Activated CD4-positive, alpha-beta memory T cell treated with anti-CD3 and anti-CD28 coated beads, Interleukin-2, amount 10 ng/mL, durations not matched to agents 7 days and 5 days (primary cell): ENCODE results near the gene RBM45. TPM values are rescaled to one million over a fixed set of nuclear protein-coding genes. Genes with fewer than 3 reads are reported as not detected.

Source experiments
- CTCF ChIA-PET: fragments of 350-600 bp; sonication (Branson Sonifier 250); formaldehyde crosslinking; loops from one replicate; lab custom pipeline; 2021; ENCODE audit warnings: antibody characterized with exemption, inconsistent platforms; lab: Charles Lee
- POLR2A ChIA-PET: fragments of 350-600 bp; sonication (Branson Sonifier 250); formaldehyde crosslinking; loops from one replicate; lab custom pipeline; 2021; ENCODE audit warnings: antibody characterized with exemption; lab: Charles Lee
- DNase-seq: peaks from one replicate; pipeline ENCODE4 v3.0.0-alpha.2; 2020
- H3K27ac Mint-ChIP-seq: one replicate; pipeline ENCODE4 v1.8.0; 2021; ENCODE audit warnings: mild to moderate bottlenecking, mixed read lengths
- H3K27me3 Mint-ChIP-seq: one replicate; pipeline ENCODE4 v1.8.0; 2021; ENCODE audit warnings: mixed read lengths
- H3K36me3 Mint-ChIP-seq: one replicate; pipeline ENCODE4 v1.8.0; 2021; ENCODE audit warnings: low read depth, mixed read lengths
- H3K4me1 Mint-ChIP-seq: one replicate; pipeline ENCODE4 v1.8.0; 2021; ENCODE audit warnings: mixed read lengths
- H3K4me3 Mint-ChIP-seq: one replicate; pipeline ENCODE4 v1.8.0; 2021; ENCODE audit warnings: mild to moderate bottlenecking, mixed read lengths
- H3K9me3 Mint-ChIP-seq: one replicate; pipeline ENCODE4 v1.8.0; 2021; ENCODE audit warnings: mixed read lengths
- total RNA-seq, 2 experiments: library from RNA; stranded (reverse); gene quantifications; one replicate each; pipeline ENCODE4 v1.2.3, GENCODE V29; 2021

The RBM45 gene
- total RNA-seq, 2 experiments from 2014 or later = 15.3 to 17.8 TPM

- H3K27ac Mint-ChIP-seq = no peak overlapping the region
- ChIA-PET POLR2A (interaction anchor here (3.9 kb wide), 1 partner anchor 299 kb away, joined by 23 read pairs; no protein-coding TSS in a partner anchor), CTCF (interaction anchor here (1.3 to 4.6 kb wide), 3 partner anchors 22 to 299 kb away, joined by 3 to 49 read pairs (median 4); no protein-coding TSS in a partner anchor)
- H3K4me3 Mint-ChIP-seq = no peak overlapping the region
- peaks cover 26% of the 10 kb centered on the region for H3K4me1 Mint-ChIP-seq
- no peak for DNase-seq
- H3K27me3 Mint-ChIP-seq = no peaks in the 10 kb centered on the region
- H3K9me3 Mint-ChIP-seq = no peaks in the 10 kb centered on the region
- H3K36me3 Mint-ChIP-seq = peaks cover 27% of the 10 kb centered on the region
Measured at GRCh38 chr2:178115271-178115670, 3.0 kb downstream of the RBM45 start.

- Mint-ChIP-seq H3K9me3 (no peaks in the 10 kb centered on the region), H3K27me3 (no peaks in the 10 kb centered on the region), H3K36me3 (peaks cover 44% of the 10 kb centered on the region), H3K4me1 (peaks cover 26% of the 10 kb centered on the region), H3K27ac (no peak overlapping the region), H3K4me3 (no peak overlapping the region)
- DNase-seq = no peak
- ChIA-PET POLR2A (no interaction called here), CTCF (no interaction called here)
Measured at GRCh38 chr2:178117725-178118124, 5.5 kb downstream of the RBM45 start.

DNA sequence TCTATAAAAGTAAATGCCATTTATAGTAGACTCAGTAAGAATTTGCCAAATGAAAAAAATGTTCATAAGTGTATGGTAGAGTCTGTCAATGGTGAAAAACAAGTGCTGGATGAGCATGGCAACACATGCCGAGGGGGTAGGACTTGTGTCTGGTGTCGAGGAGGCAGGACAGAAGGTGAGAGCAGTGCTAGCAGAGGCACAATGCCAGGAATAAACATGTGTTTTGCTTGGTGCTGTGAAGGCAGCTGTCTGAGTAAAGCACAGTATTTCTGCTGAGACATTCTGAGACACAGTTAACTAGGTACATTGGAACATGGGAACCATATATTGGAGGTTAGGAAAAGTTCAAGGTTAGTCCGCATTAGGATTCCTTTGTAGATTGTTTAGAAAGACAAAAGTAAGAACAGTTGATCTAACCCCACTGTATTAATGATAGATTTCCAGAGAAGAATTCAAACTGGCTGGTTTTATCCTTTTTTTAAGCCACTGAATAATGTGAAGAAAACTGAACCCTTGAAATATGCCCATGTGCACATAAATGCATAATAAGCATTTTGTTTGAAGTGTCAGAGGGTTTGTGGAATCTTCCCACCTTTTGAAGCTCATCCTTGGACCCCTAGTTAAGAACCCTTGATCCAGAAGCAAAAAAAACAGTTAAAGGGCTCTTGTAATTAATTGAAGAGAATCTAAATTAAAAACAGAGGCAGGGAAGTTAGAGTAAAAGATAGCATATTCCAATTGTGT is 7.1 kb downstream of the RBM45 start:
- Mint-ChIP-seq H3K4me1 (peaks cover 15% of the 10 kb centered on the region), H3K27ac (no peak overlapping the region)

DNA sequence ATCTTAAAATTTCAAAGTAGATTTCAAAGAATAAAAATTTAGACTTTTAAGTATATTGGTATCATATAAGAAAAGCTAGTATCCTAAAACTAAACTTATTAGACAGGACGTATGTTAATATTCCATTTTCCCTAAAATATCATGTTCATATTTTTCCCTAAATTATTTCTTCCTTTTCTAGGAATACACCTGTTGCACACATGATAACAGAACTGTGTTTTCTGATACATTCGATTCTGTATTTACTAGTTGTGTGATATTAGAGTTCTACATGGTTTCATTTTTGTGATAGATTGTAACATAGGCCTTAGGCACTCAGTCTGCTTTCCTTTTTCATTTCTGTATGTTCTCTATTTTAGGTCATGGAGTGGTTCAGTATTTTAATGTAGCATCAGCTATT is 10.9 kb downstream of the RBM45 start:
- Mint-ChIP-seq H3K27me3 (no peaks in the 10 kb centered on the region), H3K4me1 (no peaks in the 10 kb centered on the region), H3K27ac (no peak overlapping the region), H3K36me3 (peaks cover 44% of the 10 kb centered on the region), H3K4me3 (no peak overlapping the region), H3K9me3 (no peaks in the 10 kb centered on the region)
- DNase-seq = no peak
- ChIA-PET CTCF (interaction anchor here (1.1 to 3.8 kb wide), 3 partner anchors 9 to 291 kb away, joined by 3 to 23 read pairs (median 5); partner anchors contain the start of gene RBM45), POLR2A (interaction anchor here (1.4 to 1.7 kb wide), 2 partner anchors 10 to 13 kb away, joined by 3 to 9 read pairs; partner anchors contain the start of gene RBM45)

More for the DNA sequence above, 7.1 kb downstream of the RBM45 start:
- Mint-ChIP-seq H3K27me3 (no peaks in the 10 kb centered on the region), H3K4me3 (no peak overlapping the region), H3K9me3 (no peaks in the 10 kb centered on the region), H3K36me3 (peaks cover 52% of the 10 kb centered on the region)
- CTCF ChIA-PET = interaction anchor here (0.7 to 1.8 kb wide), 4 partner anchors 8 to 332 kb away, joined by 3 to 9 read pairs (median 3); partner anchors contain the start of genes PJVK, PRKRA and RBM45
- DNase-seq = no peak
- POLR2A ChIA-PET = no interaction called here

DNA sequence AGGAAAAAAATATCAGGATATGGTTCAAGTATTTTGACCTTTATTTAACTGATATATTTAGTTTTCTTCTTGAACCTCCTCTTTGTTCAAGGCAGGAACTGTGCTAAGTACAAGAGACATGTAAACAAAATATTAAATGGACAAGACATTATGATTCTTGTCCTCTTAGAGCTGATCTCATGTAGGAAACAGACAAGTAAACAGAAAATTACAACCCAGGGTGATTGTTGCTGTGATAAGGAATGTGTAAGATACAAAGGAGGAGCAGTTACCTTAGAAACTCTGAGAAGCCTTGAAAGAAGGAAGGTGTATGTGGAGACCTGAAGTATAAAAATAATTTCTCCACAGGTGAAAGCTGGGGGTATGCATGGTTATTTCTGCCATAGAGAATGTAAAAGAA is 12.9 kb downstream of the RBM45 start:
- POLR2A ChIA-PET = no interaction called here
- no peak for DNase-seq
- H3K9me3 Mint-ChIP-seq = no peaks in the 10 kb centered on the region
- H3K36me3 Mint-ChIP-seq = peaks cover 39% of the 10 kb centered on the region
- H3K4me3 Mint-ChIP-seq = no peak overlapping the region
- CTCF ChIA-PET = interaction anchor here (3.8 kb wide), 1 partner anchor 13 kb away, joined by 23 read pairs; the partner anchor contains the start of gene RBM45
- no peaks in the 10 kb centered on the region for H3K4me1 Mint-ChIP-seq
- no peak overlapping the region for H3K27ac Mint-ChIP-seq
- H3K27me3 Mint-ChIP-seq = no peaks in the 10 kb centered on the region

GRCh38 chr2:178125862-178126261 is 13.6 kb downstream of the RBM45 start:
- POLR2A ChIA-PET = no interaction called here
- no peaks in the 10 kb centered on the region for H3K9me3 Mint-ChIP-seq
- no peak overlapping the region for H3K4me3 Mint-ChIP-seq
- CTCF ChIA-PET = interaction anchor here (3.8 kb wide), 1 partner anchor 13 kb away, joined by 23 read pairs; the partner anchor contains the start of gene RBM45
- H3K27me3 Mint-ChIP-seq = no peaks in the 10 kb centered on the region
- no peak for DNase-seq
- H3K36me3 Mint-ChIP-seq = peaks cover 35% of the 10 kb centered on the region
- H3K27ac Mint-ChIP-seq = no peak overlapping the region
- no peaks in the 10 kb centered on the region for H3K4me1 Mint-ChIP-seq

DNA sequence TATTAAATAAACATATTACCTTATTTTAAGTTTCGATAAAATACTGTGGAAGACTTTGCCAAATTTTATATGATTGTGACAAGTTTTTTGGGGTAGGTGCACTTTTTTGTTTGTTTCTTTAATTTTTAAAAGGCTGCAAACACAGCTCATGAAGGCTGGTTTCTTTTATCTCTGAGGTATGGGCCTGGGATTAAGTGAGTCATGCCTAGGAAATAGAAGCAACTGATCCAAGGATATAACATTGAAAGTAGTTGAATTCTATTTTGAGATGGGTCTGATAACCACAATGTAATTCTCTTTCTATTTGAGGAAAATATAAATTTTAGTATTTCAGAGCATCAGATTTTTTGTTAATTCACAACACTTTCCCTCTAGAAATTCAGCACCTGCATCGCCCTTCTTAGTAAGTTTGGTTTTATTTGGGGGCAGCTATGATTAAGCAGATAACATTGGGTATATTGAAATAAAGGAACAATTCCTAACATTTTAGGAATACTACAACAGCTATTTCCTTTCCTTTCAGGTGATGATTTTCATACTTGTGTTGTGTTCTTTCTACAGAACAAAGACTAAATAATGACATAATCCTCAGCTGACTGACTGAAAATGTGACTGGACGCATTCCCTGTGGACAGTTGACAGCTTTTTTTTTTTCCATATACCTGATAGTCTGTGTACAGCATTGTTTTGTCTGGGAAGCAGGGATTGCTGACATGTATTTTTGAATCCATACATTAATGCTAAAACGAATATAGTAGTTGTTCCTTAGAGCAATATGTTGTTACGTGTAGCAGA is 16.8 kb downstream of the RBM45 start:
- no peak overlapping the region for H3K4me3 Mint-ChIP-seq
- CTCF ChIA-PET = interaction anchor here (1.0 to 1.3 kb wide), 2 partner anchors 12 to 16 kb away, joined by 3 read pairs; no protein-coding TSS in a partner anchor
- POLR2A ChIA-PET = interaction anchor here (1.9 to 2.2 kb wide), 2 partner anchors 16 to 285 kb away, joined by 4 to 6 read pairs; no protein-coding TSS in a partner anchor
- H3K9me3 Mint-ChIP-seq = no peaks in the 10 kb centered on the region
- DNase-seq = no peak
- H3K36me3 Mint-ChIP-seq = peaks cover 19% of the 10 kb centered on the region
- no peaks in the 10 kb centered on the region for H3K4me1 Mint-ChIP-seq
- no peak overlapping the region for H3K27ac Mint-ChIP-seq
- no peaks in the 10 kb centered on the region for H3K27me3 Mint-ChIP-seq

GRCh38 chr2:178136321-178137025 is 24.2 kb downstream of the RBM45 start:
- H3K27ac Mint-ChIP-seq = no peak overlapping the region
- H3K36me3 Mint-ChIP-seq = peaks cover 10% of the 10 kb centered on the region
- H3K4me1 Mint-ChIP-seq = no peaks in the 10 kb centered on the region
- DNase-seq = no peak
- POLR2A ChIA-PET = interaction anchor here (1.0 to 1.1 kb wide), 2 partner anchors 13 to 24 kb away, joined by 3 read pairs; partner anchors contain the start of gene RBM45
- H3K9me3 Mint-ChIP-seq = no peaks in the 10 kb centered on the region
- CTCF ChIA-PET = interaction anchor here (1.5 to 1.7 kb wide), 2 partner anchors 18 to 22 kb away, joined by 3 read pairs; no protein-coding TSS in a partner anchor
- no peak overlapping the region for H3K4me3 Mint-ChIP-seq
- peaks cover 3% of the 10 kb centered on the region for H3K27me3 Mint-ChIP-seq

- no peak for DNase-seq
- Mint-ChIP-seq H3K27ac (no peak overlapping the region), H3K36me3 (no peaks in the 10 kb centered on the region), H3K27me3 (peaks cover 16% of the 10 kb centered on the region), H3K4me1 (no peaks in the 10 kb centered on the region), H3K4me3 (no peak overlapping the region), H3K9me3 (no peaks in the 10 kb centered on the region)
- CTCF ChIA-PET = interaction anchor here (2.5 kb wide), 1 partner anchor 30 kb away, joined by 9 read pairs; the partner anchor contains the start of gene RBM45
- POLR2A ChIA-PET = no interaction called here
Measured at GRCh38 chr2:178142274-178143065, 30.2 kb downstream of the RBM45 start.

DNA sequence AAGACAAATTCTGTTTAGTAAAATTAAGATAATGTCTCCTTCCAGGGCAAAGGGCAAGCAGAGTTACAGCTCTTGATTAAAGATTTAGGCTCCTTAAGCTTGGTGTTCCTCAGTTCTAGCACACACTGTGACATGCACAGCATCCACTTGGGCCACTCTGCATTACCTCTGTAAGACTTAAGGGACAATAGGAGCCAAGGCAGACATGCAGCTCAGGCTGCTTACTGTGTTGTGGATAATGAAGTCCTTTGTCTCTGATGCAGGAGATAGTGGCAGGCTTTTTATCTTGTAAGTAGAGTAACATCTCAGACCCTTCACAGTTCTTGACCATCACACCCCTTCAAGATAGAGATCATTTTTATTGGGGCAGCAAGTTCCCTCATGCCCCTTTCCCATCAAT is 31.2 kb downstream of the RBM45 start:
- H3K4me3 Mint-ChIP-seq = no peak overlapping the region
- ChIA-PET CTCF (no interaction called here), POLR2A (no interaction called here)
- H3K4me1 Mint-ChIP-seq = no peaks in the 10 kb centered on the region
- H3K27me3 Mint-ChIP-seq = peaks cover 18% of the 10 kb centered on the region
- H3K9me3 Mint-ChIP-seq = no peaks in the 10 kb centered on the region
- H3K27ac Mint-ChIP-seq = no peak overlapping the region
- no peaks in the 10 kb centered on the region for H3K36me3 Mint-ChIP-seq
- no peak for DNase-seq

GRCh38 chr2:178152033-178152432 is 39.8 kb downstream of the RBM45 start:
- CTCF ChIA-PET = no interaction called here
- Mint-ChIP-seq H3K27me3 (peaks cover 16% of the 10 kb centered on the region), H3K4me1 (no peaks in the 10 kb centered on the region), H3K9me3 (no peaks in the 10 kb centered on the region), H3K4me3 (no peak overlapping the region), H3K27ac (no peak overlapping the region), H3K36me3 (no peaks in the 10 kb centered on the region)
- DNase-seq = no peak
- POLR2A ChIA-PET = no interaction called here

- POLR2A ChIA-PET = no interaction called here
- H3K4me1 Mint-ChIP-seq = no peaks in the 10 kb centered on the region
- no peak overlapping the region for H3K27ac Mint-ChIP-seq
- no peak for DNase-seq
- no peaks in the 10 kb centered on the region for H3K36me3 Mint-ChIP-seq
- no peak overlapping the region for H3K4me3 Mint-ChIP-seq
- peaks cover 17% of the 10 kb centered on the region for H3K27me3 Mint-ChIP-seq
- CTCF ChIA-PET = no interaction called here
- H3K9me3 Mint-ChIP-seq = no peaks in the 10 kb centered on the region
Measured at GRCh38 chr2:178152542-178152941, 40.3 kb downstream of the RBM45 start.
